SK-N-SH treated with all-trans-retinoic acid at 6 μM for 48 hours (cell line): ENCODE data around the gene INSM1.

Experiments used
- ATAC-seq: fragments of 200-7000 bp; cut with Tn5 transposase; 3 replicates; pipeline ENCODE4 v1.9.1; 2020; ENCODE audit warnings: mild to moderate bottlenecking, moderate library complexity
- ARNTL ChIP-seq: fragments of 450-650 bp; formaldehyde crosslinking; IDR thresholded peaks from 2 replicates; pipeline ENCODE4 v1.5.0; 2020; ENCODE audit warnings: low read depth, mild to moderate bottlenecking, moderate library complexity, borderline replicate concordance
- BACH2 ChIP-seq: fragments of 250-450 bp; sonication (Bioruptor Pico); IDR thresholded peaks from 2 replicates; pipeline ENCODE4 v1.9.0; 2021; ENCODE audit warnings: mild to moderate bottlenecking, borderline replicate concordance
- CSDC2 ChIP-seq: fragments of 250-450 bp; sonication (Bioruptor Pico); IDR thresholded peaks from 2 replicates; pipeline ENCODE4 v1.5.0; 2020; ENCODE audit warnings: mild to moderate bottlenecking, moderate library complexity
- ESRRG ChIP-seq: fragments of 250-450 bp; sonication (Bioruptor Pico); IDR thresholded peaks from 2 replicates; pipeline ENCODE4 v1.6.1; 2021; ENCODE audit warnings: mild to moderate bottlenecking
- GLIS3 ChIP-seq: fragments of 250-450 bp; sonication (Bioruptor Pico); IDR thresholded peaks from 2 replicates; pipeline ENCODE4 v1.5.0; 2020; ENCODE audit warnings: mild to moderate bottlenecking, moderate library complexity
- OSR1 ChIP-seq: fragments of 250-450 bp; sonication (Bioruptor Pico); IDR thresholded peaks from 2 replicates; pipeline ENCODE4 v1.8.0; 2022; ENCODE audit warnings: moderate library complexity, mild to moderate bottlenecking, inconsistent platforms
- PPARA ChIP-seq: fragments of 250-450 bp; sonication (Bioruptor Pico); IDR thresholded peaks from 2 replicates; pipeline ENCODE4 v1.5.0; 2020; ENCODE audit warnings: mild to moderate bottlenecking, borderline replicate concordance
- RARB ChIP-seq: fragments of 250-450 bp; sonication (Bioruptor Pico); IDR thresholded peaks from 2 replicates; pipeline ENCODE4 v1.8.0; 2021; ENCODE audit warnings: mild to moderate bottlenecking, moderate library complexity
- SNAI2 ChIP-seq: fragments of 250-450 bp; sonication (Bioruptor Pico); IDR thresholded peaks from 2 replicates; pipeline ENCODE4 v1.5.0; 2020; ENCODE audit warnings: mild to moderate bottlenecking, moderate library complexity
- TCF4 ChIP-seq: fragments of 250-450 bp; sonication (Bioruptor Pico); IDR thresholded peaks from 2 replicates; pipeline ENCODE4 v1.8.0; 2021; ENCODE audit warnings: mild to moderate bottlenecking, moderate library complexity, borderline replicate concordance
- TOX ChIP-seq: fragments of 250-450 bp; sonication (Bioruptor Pico); IDR thresholded peaks from 2 replicates; pipeline ENCODE4 v1.8.0; 2021; ENCODE audit warnings: mild to moderate bottlenecking, moderate library complexity, borderline replicate concordance
- ZC3H10 ChIP-seq: fragments of 250-450 bp; sonication (Bioruptor Pico); IDR thresholded peaks from 2 replicates; pipeline ENCODE4 v1.5.1; 2021; ENCODE audit warnings: mild to moderate bottlenecking, moderate library complexity
- ZFP3 ChIP-seq: fragments of 250-450 bp; sonication (Bioruptor Pico); IDR thresholded peaks from 2 replicates; pipeline ENCODE4 v1.5.0; 2020; ENCODE audit warnings: mild to moderate bottlenecking, moderate library complexity
- ZFP30 ChIP-seq: fragments of 450-650 bp; formaldehyde crosslinking; IDR thresholded peaks from 2 replicates; pipeline ENCODE4 v1.5.0; 2022; ENCODE audit warnings: mild to moderate bottlenecking, moderate library complexity
- ZNF565 ChIP-seq: fragments of 450-650 bp; formaldehyde crosslinking; conservative IDR thresholded peaks from 2 replicates; pipeline ENCODE4 v1.5.0; 2020; ENCODE audit warnings: low read depth, mild to moderate bottlenecking, moderate library complexity
- ZNF70 ChIP-seq: fragments of 450-650 bp; formaldehyde crosslinking; IDR thresholded peaks from 2 replicates; pipeline ENCODE4 v1.5.0; 2020; ENCODE audit warnings: mild to moderate bottlenecking, moderate library complexity
- ZNF8 ChIP-seq: fragments of 450-650 bp; formaldehyde crosslinking; IDR thresholded peaks from 2 replicates; pipeline ENCODE4 v1.5.0; 2020; ENCODE audit warnings: mild to moderate bottlenecking, moderate library complexity
- TF ChIP-seq, protein P1 (sequence below): fragments of 250-450 bp; sonication (Bioruptor Pico); IDR thresholded peaks from 2 replicates; pipeline ENCODE4 v1.5.0; 2020; ENCODE audit warnings: mild to moderate bottlenecking, moderate library complexity
- TF ChIP-seq, protein P2 (sequence below): fragments of 250-450 bp; sonication (Bioruptor Pico); IDR thresholded peaks from 2 replicates; pipeline ENCODE4 v1.5.1; 2021; ENCODE audit warnings: mild to moderate bottlenecking, moderate library complexity
- TF ChIP-seq, protein P3 (sequence below): fragments of 250-450 bp; sonication (Bioruptor Pico); IDR thresholded peaks from 2 replicates; pipeline ENCODE4 v1.8.0; 2021; ENCODE audit warnings: low read depth, mild to moderate bottlenecking, moderate library complexity, borderline replicate concordance
- TF ChIP-seq, protein P4 (sequence below): fragments of 250-450 bp; sonication (Bioruptor Pico); IDR thresholded peaks from 2 replicates; pipeline ENCODE4 v1.8.0; 2020; ENCODE audit warnings: mild to moderate bottlenecking, moderate library complexity, borderline replicate concordance

The INSM1 gene

GRCh38 chr20:20409331-20409730 lies 41.4 kb downstream of the INSM1 start (continued):
- TF ChIP-seq, protein P1, sequence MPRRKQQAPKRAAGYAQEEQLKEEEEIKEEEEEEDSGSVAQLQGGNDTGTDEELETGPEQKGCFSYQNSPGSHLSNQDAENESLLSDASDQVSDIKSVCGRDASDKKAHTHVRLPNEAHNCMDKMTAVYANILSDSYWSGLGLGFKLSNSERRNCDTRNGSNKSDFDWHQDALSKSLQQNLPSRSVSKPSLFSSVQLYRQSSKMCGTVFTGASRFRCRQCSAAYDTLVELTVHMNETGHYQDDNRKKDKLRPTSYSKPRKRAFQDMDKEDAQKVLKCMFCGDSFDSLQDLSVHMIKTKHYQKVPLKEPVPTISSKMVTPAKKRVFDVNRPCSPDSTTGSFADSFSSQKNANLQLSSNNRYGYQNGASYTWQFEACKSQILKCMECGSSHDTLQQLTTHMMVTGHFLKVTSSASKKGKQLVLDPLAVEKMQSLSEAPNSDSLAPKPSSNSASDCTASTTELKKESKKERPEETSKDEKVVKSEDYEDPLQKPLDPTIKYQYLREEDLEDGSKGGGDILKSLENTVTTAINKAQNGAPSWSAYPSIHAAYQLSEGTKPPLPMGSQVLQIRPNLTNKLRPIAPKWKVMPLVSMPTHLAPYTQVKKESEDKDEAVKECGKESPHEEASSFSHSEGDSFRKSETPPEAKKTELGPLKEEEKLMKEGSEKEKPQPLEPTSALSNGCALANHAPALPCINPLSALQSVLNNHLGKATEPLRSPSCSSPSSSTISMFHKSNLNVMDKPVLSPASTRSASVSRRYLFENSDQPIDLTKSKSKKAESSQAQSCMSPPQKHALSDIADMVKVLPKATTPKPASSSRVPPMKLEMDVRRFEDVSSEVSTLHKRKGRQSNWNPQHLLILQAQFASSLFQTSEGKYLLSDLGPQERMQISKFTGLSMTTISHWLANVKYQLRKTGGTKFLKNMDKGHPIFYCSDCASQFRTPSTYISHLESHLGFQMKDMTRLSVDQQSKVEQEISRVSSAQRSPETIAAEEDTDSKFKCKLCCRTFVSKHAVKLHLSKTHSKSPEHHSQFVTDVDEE, result no peak
- no peak for TF ChIP-seq TOX (CRISPR knock-in tag)
- TF ChIP-seq ZFP30 (CRISPR knock-in tag), result no peak
- TF ChIP-seq ZC3H10 (CRISPR knock-in tag), result no peak
- no peak for TF ChIP-seq CSDC2 (CRISPR knock-in tag)
- no peak for TF ChIP-seq ARNTL (CRISPR knock-in tag)
- TF ChIP-seq, protein P2, sequence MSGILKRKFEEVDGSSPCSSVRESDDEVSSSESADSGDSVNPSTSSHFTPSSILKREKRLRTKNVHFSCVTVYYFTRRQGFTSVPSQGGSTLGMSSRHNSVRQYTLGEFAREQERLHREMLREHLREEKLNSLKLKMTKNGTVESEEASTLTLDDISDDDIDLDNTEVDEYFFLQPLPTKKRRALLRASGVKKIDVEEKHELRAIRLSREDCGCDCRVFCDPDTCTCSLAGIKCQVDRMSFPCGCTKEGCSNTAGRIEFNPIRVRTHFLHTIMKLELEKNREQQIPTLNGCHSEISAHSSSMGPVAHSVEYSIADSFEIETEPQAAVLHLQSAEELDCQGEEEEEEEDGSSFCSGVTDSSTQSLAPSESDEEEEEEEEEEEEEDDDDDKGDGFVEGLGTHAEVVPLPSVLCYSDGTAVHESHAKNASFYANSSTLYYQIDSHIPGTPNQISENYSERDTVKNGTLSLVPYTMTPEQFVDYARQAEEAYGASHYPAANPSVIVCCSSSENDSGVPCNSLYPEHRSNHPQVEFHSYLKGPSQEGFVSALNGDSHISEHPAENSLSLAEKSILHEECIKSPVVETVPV (CRISPR knock-in tag), result no peak
- no peak for TF ChIP-seq TCF4 (CRISPR knock-in tag)
- TF ChIP-seq BACH2 (CRISPR knock-in tag), result no peak
- no peak for TF ChIP-seq OSR1 (CRISPR knock-in tag)

- TF ChIP-seq ZNF8 (CRISPR knock-in tag) (no peak), ZNF565 (CRISPR knock-in tag) (no peak), ESRRG (no peak), ZFP30 (CRISPR knock-in tag) (no peak), GLIS3 (CRISPR knock-in tag) (no peak), OSR1 (CRISPR knock-in tag) (no peak), ZC3H10 (CRISPR knock-in tag) (no peak), BACH2 (CRISPR knock-in tag) (no peak), PPARA (CRISPR knock-in tag) (no peak), SNAI2 (CRISPR knock-in tag) (no peak), ZFP3 (CRISPR knock-in tag) (no peak), CSDC2 (CRISPR knock-in tag) (no peak), RARB (CRISPR knock-in tag) (no peak), ZNF70 (CRISPR knock-in tag) (no peak), ARNTL (CRISPR knock-in tag) (no peak), TCF4 (CRISPR knock-in tag) (no peak)
- TF ChIP-seq, protein P2 (CRISPR knock-in tag), result no peak
- TF ChIP-seq, protein P3, sequence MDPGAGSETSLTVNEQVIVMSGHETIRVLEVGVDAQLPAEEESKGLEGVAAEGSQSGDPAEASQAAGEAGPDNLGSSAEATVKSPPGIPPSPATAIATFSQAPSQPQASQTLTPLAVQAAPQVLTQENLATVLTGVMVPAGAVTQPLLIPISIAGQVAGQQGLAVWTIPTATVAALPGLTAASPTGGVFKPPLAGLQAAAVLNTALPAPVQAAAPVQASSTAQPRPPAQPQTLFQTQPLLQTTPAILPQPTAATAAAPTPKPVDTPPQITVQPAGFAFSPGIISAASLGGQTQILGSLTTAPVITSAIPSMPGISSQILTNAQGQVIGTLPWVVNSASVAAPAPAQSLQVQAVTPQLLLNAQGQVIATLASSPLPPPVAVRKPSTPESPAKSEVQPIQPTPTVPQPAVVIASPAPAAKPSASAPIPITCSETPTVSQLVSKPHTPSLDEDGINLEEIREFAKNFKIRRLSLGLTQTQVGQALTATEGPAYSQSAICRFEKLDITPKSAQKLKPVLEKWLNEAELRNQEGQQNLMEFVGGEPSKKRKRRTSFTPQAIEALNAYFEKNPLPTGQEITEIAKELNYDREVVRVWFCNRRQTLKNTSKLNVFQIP (CRISPR knock-in tag), result no peak
- TF ChIP-seq, protein P1, result no peak
- TF ChIP-seq, protein P4, sequence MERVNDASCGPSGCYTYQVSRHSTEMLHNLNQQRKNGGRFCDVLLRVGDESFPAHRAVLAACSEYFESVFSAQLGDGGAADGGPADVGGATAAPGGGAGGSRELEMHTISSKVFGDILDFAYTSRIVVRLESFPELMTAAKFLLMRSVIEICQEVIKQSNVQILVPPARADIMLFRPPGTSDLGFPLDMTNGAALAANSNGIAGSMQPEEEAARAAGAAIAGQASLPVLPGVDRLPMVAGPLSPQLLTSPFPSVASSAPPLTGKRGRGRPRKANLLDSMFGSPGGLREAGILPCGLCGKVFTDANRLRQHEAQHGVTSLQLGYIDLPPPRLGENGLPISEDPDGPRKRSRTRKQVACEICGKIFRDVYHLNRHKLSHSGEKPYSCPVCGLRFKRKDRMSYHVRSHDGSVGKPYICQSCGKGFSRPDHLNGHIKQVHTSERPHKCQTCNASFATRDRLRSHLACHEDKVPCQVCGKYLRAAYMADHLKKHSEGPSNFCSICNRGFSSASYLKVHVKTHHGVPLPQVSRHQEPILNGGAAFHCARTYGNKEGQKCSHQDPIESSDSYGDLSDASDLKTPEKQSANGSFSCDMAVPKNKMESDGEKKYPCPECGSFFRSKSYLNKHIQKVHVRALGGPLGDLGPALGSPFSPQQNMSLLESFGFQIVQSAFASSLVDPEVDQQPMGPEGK (CRISPR knock-in tag), result no peak
- ATAC-seq, result no peak
These were observed 42.8 kb downstream of the INSM1 start for GRCh38 chr20:20410678-20411077.
